Stimulated activated CD8-positive, alpha-beta memory T cell treated with anti-CD3 and anti-CD28 coated beads, Interleukin-15, amount 100 ng/mL, for 1 hour (primary cell): ENCODE data around the gene DENND1B.
"Not testable (repeated sequence)": the region's sequence is repeated elsewhere in the genome, so short reads cannot be mapped to it uniquely, and the experiment has no call there.

ENCODE experiments used
- DNase-seq: peaks from one replicate; pipeline ENCODE4 v3.0.0-alpha.2; 2020; ENCODE audit warnings: low read depth

DENND1B gene

DNA sequence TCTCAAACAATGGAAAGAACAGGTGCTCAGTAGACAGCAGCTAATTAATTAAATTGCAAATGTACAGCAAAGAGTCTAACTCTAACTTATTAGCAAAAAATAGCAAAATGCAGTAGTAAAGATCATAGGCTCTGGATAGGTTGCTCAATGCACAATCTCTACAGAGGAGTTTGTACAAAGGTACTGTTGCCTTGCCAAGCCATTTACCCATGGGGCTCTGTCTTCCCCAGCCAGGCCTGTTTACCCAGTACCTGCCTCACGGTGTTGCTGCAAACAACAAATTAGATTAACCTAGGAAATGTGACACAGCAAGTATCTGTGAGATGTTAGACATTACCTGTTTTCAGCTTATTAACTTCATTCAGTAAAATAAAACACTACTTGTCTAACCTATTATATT lies 222.0 kb downstream of the DENND1B start:
- DNase-seq: no peak

DNA sequence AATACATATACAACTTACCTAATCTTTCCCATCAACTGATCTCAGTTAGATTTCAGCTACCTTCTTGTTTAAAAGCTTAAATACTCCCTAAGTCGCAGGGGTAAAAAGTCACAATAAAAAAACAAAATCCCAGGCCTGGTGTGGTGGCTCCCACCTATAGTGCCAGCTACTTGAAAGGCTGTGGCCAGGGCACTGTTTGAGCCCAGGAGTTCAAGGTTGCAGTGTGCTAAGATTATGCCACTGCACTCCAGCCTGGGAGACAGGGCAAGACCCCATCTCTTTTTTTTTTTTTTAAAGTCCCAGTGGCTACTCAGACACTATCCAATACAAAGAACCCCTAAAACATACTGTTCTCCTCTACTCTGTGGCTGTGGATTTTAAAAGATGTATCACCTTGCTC lies 228.3 kb downstream of the DENND1B start:
- DNase-seq: no peak

DNA sequence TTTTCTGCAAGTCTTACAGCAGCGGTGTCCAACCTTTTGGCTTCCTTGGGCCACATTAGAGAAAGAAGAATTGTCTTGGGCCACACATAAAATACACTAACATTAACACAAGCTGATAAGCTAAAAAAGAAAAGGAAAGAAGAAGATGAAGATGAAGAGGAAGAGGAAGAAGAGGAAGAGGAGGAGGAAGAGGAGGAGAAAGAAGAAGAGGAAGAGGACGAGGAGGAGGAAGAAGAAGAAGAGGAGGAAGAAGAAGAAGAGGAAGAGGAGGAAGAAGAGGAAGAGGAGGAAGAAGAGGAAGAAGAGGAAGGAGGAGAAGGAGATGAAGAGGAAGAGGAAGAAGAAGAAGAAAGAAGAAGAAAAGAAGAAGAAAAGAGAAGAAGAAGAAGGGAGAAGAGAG lies 230.7 kb downstream of the DENND1B start:
- DNase-seq: no peak

DNA sequence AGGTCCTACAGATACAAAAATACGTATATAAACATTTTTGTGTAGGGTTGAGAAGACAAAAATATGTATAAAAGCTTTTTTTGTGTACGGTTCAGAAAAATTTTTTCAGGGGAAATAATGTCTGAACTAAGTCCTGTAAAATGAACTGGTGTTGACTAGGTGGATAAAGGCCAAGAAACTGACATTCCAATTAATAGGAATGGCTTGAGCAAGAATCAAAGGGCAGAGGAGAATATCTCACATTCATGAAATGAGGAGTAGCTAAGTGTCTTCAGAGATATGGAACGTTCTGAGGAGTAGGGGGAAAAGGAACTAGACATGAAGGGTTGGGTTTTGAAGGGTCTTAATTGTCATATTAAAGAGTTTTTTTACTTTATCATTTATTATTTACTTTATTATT lies 231.2 kb downstream of the DENND1B start:
- DNase-seq: no peak

DNA sequence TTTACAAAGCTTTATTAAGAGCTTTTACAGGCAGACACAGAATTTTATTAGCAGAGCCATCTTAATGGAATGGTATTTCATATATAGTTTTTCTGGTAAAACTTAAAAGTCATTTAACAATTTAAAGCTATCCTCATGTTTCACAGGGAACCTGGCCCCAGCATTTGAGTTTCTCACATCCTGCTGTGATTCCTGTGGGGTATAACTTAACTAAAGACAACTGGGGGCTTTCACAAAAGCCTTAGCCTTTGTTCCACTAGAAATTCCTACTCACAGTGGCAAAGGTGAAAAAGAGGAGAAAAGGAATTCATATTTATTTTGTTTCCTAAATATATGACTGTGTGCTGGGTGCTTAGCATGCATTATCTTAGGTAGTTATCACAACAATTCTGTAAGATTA lies 233.9 kb downstream of the DENND1B start:
- DNase-seq: no peak

DNA sequence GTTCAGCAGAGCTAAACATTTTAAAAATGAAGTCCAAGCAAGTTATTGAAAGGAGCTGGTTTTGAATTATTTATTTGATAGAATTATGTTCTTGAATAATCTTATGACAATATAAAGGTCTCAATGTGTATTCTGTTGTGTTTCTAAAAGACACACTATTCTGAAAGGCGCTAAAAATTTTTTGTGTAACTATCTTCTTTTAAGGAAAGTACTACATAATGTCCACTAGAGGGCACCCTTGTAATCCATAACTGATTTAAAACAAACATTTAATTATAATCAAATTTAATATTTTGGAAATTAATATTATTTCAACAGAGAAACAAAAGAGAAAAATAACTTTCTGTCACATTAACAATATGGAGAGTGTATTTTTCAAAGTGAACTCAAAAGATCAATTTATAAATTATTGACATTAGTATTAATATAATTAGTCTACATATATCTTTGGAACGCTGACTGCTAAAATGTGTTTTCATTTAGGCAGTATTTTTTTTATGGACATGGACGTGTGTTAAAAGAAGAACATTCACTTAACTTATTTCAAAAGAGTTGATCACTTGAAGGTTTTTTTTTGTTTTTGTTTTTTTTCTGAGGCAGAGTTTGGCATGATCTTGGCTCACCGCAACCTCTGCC lies 248.4 kb downstream of the DENND1B start:
- DNase-seq: no peak

DNA sequence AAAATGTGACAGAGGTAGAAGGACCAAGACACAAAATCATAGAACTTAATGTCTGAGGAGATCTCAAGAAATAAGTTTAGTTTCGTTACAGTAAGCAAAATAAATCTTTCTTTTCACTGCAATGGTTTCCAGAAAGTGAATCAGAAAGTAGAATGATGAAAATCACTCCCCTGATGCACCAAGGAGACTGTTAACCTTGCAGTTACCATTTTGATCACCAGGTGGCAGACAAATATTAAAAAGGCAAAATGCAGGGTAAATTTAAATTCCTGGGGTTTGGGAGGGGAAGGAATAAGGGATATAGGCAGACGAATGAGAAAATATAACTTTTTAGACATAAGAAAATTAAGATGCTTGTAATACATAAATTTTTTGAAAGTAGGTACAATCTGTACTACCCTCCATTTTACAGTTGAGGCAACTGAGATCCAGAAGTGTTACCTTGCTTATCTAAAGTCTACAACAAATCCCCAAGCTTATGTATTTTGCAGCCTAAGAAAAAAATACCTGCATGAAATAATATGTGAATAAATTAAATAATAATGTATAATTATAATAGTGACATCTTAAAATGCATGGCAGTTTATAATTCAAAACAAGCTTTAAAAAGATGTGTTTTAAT lies 254.1 kb downstream of the DENND1B start:
- DNase-seq: no peak

DNA sequence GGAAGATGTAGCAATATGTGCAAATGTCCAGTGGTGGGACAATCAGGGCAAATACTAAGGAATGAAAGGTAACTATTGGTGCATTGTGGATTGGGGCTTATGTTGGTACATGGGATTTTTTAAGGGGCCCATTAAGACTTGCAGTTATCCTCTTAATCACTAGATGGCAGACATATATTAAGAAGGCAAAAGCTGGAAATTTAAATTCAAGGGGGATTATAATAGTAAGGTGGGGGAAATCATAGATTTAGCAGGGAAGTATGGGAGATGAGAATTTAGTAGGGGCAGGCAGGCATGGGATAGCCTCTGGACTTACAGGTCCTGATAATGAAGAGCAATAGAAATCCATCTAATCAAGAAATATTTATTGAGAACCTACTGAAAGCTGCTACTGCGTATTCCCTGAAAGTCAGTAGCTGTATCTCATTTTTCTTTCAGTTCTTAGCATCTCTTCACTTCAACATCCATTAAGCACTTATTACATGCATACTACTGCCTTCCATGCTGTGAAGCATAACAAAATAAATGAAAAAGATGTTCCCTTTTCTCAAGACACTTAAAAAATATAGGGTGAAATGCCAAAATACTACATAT lies 255.4 kb downstream of the DENND1B start:
- DNase-seq: no peak

DNA sequence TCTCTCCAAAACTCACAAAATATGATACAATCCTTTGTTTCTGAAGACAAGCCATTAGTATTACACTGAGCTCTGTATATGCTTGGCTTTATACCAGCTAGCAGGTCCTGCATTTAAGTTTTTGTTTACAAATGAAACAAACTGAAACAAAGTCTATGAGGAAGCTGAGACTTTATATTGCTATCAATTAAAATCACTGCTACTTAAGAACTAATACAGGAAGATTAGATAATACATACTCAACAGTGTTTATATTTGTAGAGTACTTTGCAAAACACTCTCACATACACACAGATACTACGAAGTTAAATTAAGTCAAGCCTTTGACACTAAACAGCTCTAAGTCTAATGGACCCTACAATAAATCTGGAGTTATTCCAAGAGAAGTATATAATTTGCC lies 259.9 kb downstream of the DENND1B start:
- DNase-seq: no peak

DNA sequence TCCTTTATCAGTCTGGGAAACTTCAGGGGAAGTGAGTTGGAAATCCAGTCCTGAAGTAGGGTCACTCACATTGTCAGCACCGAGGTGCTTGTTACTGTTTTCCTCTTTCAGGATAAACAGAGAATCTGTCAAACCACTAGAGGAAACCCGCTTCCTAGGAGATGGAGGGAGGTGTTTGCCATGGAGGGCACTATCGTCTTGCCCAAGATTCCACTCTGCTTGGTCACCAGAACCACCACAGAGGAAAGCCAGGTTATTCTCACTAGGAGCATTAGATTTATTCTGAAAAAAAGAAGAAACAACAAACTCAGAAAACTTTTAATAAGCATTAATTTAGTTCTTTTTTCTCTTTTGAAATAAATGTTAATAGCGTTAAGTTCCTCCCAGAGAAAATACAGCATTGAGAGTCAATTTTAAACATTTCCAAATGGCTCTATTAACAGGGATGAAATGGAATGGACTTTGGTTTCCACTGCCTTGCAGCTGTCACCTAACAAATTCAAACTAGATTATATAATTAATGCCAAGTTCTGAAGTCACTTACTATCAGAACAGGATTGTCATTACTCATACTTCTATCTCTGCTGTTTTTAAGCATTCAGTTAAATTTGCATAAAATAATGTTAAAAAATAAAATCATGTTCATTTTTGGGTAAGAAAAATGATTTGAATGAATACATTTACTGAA lies 264.4 kb downstream of the DENND1B start:
- DNase-seq: no peak

DNA sequence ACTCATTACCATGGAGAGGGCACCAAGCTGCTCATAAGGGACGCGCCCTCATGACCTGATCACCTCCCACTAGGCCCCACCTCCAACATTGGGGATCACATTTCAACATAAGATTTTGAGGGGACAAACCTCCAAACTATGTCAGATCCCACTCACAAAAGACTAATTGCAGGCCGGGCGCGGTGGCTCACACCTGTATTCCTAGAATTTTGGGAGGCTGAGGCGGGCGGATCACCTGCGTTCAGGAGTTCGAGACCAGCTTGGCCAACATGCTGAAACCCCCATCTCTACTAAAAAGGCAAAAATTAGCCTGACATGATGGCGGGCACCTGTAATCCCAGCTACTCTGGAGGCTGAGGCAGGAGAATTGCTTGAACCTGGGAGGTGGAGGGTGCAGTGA lies 278.6 kb downstream of the DENND1B start:
- DNase-seq: no peak

DNA sequence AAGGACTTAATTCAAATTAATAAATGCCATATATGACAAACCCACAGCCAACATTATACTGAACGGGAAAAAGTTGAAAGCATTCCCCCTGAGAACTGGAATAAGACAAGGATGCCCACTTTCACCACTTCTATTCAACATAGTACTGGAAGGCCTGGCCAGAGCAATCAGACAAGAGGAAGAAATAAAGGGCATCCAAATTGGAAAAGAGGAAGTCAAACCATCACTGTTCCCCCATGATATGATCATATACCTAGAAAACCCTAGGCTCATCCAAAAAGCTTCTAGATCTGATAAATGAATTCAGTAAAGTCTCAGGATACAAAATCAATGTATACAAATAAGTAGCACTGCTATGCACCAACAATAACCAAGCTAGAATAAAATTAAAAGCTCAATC lies 283.8 kb downstream of the DENND1B start:
- DNase-seq: not testable (repeated sequence)

DNA sequence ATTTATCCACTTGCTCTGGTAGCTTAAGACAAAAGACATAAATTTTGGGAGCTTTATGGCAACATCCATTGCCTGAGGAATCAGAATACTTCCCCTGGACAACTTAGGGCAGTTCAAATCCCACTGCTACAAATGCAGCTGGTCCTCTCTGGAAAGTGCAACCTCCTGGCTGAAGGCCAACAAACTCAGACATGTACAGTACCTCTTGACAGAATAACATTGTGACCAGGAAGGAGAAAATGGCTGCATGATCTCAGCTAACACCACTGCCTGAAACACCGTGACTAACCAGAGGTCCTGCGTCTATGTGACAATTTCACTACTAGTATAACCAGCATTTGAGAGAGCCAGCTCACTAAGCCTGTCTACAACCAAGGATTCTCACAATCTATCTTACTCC lies 288.3 kb downstream of the DENND1B start:
- DNase-seq: no peak

DNA sequence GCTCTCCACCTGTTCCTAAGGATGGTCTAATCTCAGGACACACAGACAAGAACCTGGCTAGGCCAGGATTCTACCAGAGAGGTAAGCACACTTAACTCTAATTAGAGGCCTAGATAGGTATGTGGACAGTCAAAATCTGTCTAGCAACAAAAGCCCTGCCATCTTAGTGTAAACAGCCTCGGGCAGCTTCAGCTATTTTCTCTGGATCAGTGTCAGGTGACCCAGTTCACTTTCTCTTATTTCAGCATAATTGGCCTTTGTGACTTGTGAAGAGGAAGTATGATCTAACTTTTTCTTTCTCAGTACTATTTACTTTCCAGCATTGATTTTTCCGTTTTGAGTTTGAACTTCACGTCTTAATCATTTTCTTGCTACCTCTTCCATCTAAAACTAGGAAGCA lies 289.5 kb downstream of the DENND1B start:
- DNase-seq: no peak

DNA sequence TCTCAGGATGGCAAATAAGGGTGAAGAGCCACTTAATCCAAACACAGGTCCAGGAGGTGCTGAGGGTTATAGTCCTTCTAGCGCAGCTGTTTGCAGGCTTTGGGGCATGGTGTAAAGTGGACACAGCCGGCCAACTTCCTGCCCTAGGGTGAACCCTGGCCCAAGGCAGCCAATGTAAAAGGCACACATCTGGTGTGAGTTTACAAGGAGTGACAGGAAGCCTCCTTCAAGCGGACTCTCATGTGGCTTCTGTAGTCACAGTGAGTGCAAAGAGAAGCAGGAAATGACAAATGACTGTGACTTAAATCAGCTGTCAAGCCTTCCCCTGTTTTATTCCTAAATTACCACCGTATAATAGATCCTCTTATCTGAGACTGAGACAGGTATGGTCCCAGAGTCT lies 294.2 kb downstream of the DENND1B start:
- DNase-seq: no peak

DNA sequence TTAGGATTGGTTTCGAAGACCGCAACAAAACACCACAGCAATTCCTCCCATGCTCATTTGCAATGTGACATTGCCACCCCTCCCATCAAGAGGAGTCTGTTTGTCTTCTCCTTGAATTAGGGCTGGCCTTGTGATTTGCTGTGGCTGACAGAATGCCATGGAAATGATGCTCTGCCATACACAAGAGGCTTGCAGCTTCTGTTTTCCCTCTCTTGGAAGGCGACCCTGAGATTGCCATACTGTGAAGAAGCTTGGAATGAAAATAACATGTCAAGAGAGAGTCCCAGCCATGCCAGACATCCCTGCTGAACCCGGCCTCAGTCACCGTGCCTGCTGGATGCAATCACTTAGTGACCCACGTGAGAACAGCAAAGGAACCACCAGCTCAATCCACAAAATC lies 294.8 kb downstream of the DENND1B start:
- DNase-seq: no peak

DNA sequence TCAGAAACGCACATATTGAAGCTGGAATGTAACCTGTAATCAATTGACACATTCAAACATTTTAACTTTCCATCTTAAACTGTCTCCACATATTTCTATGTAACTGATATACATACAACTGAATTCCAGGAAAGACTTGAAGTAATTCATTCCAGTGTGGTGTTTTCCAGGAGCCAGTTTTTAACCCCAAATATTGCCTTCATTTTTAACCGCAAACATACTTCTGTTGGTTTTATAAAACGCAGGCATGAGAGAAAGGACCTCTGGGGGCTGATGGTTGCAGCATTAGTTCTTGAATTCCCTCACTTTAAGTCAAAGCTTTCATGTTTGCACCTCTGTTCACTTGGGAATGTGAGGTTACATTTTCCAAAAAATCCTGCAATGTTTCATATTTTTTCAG lies 303.1 kb downstream of the DENND1B start:
- no peak for DNase-seq

DNA sequence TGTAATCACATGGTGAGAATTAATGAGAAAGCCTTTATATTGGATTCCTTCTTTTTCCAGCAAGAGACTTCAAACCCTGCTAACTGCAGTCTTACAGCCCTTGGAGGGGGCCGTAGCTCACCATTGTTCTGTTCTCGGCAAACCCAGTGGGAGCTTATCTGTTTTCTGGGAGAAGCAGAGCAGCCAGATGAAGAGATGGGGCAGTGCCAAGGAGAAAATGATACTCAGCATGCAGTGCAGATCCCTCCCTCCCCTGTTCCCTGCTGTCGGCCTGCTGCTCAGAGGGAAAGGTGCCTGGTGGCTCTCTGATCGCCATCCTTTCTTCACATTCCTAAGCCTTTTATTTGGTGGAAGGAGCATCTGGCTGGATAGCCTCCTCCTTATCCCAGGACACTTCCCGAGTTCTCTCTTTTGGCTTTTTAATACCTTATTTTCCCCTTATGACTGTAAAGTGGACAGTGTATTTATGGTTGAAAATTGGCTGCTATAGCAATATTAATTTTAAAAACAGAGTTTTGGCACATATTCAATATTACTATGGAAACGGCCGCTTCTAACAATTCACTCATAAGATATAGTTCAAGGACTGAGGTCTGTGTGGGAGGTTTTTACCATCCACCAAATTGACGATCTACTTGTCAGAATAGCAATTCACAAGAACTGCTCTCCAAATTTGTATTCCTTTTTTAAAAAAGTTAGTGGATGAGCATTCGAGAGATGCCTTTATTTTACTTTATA lies 303.9 kb downstream of the DENND1B start:
- DNase-seq: no peak

DNA sequence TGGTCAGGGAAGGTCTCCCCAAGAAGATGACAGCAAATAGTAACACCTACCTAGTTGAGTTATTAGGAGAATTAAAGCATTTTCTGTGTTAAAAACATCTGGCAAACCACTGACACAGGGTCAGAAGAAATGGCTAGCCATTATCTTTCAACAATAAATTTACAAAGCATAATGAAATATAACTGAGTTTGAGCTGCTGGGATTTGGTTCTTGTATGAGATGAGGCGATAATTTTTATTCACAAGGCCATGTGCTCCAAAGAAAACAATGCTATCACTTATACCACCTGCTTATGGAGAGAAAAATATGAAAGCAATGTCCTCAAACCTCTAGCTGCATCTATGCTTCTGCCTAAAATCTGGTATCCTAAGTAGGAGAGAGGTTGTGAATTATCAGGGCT lies 304.9 kb downstream of the DENND1B start:
- no peak for DNase-seq

DNA sequence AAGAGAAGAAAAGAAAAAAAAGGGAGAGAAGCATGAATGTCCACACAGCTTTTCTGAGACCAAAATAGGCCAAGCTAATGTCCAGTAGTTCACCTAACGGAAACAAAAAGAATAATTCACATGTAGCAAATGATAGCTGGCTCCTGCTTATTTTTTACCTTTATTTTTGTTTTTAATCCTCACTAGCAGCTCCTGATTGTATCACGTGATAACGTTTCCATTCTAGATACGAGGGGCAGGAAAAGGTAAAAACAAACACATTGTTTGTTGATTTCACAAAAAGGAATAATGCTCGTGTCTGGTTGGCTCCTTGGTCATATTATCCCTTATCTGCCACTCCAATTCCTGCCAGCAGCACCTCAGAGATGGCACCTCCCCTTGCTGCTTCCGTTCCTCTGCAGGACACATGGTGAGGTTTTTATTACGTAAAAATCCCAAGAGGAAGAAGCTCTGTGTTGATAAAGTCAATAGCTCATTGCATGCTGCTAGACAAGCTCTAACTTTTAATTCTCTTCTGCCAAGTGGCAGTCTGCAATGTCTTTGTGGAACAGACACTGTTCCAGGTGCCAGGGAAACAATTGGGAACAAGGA lies 305.6 kb downstream of the DENND1B start:
- DNase-seq: no peak

DNA sequence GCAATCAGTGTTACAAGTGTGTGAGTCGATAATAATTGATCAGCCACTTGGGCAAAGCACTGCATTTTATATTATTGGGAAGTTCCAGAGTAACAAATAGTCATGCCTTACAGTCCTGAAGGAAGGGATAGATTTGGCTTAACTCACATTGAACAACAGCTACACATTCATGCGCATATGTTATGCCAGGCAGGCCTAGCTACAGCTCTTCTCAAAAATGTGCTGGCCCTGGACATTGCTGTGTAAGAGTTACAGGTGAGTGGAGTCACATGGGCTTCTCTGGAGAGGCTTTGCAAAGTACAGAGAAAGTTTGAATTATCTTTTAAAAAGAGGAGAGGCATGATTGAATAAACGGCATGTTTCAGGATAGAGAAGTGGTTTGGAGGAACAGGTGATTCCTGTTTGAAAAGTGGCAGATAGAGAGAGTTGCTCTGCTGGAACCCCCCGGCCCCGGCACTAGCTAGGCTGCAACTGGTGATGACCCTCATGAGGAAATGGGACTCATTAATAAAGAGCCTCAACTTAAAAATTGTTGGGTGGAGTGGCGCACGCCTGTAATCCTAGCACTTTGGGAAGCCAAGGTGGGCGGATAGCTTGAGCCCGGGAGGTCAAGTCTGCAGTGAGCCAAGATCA lies 306.6 kb downstream of the DENND1B start:
- DNase-seq: no peak

DNA sequence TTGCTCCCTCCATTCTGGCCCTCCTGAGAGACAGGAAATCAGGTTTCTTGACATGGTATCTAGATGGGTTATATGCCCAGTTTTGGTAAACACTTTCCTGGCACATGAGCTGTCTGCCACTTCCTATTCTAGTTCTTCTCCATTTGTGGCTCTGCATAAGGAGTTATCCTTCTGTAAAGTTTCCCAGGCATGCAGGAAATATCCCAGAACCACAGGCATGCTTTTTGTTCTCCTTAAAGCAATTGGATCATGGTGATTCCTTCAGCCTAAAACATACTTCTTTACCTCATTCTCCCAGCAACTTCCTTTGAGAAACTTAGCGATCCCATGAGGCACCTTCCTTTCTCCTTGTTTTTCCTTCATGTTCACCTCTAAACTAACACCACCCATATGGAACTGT lies 307.4 kb downstream of the DENND1B start:
- DNase-seq: no peak
